Measurements from ENCODE around the gene ASCL2.

Gene ASCL2

GRCh38 chr11:2308713-2309112 is 38.3 kb upstream of the ASCL2 start:
- DNase-seq (ENCODE audit: low read depth): no peak

- no peak for DNase-seq (ENCODE audit: low read depth)
These were observed 37.3 kb upstream of the ASCL2 start for GRCh38 chr11:2307501-2308331.

- no peak for DNase-seq (ENCODE audit: low read depth)
These were observed 36.6 kb upstream of the ASCL2 start for GRCh38 chr11:2306877-2307500.

- DNase-seq (ENCODE audit: low read depth): no peak
These were observed 36.0 kb upstream of the ASCL2 start for GRCh38 chr11:2306452-2306823.

GRCh38 chr11:2305788-2306451 is 35.5 kb upstream of the ASCL2 start:
- no peak for DNase-seq (ENCODE audit: low read depth)

- DNase-seq (ENCODE audit: low read depth): peak; percentile 80
These were observed 34.9 kb upstream of the ASCL2 start for GRCh38 chr11:2305140-2305778.

GRCh38 chr11:2304506-2305139 is 34.2 kb upstream of the ASCL2 start:
- no peak for DNase-seq (ENCODE audit: low read depth)

GRCh38 chr11:2303627-2304505 is 33.5 kb upstream of the ASCL2 start:
- DNase-seq (ENCODE audit: low read depth): no peak

- DNase-seq (ENCODE audit: low read depth): no peak
These were observed 32.7 kb upstream of the ASCL2 start for GRCh38 chr11:2302896-2303626.

- no peak for DNase-seq (ENCODE audit: low read depth)
These were observed 32.0 kb upstream of the ASCL2 start for GRCh38 chr11:2302306-2302895.

GRCh38 chr11:2301631-2302305 is 31.4 kb upstream of the ASCL2 start, which contains the start of the genes C11orf21 and TSPAN32:
TSS of gene C11orf21 (minus strand) at chr11:2301918. CDS start at chr11:2301808, 110 bp downstream.
TSS of gene TSPAN32 (plus strand) at chr11:2302013. CDS start at chr11:2302150, 137 bp downstream.
- DNase-seq (ENCODE audit: low read depth): no peak

GRCh38 chr11:2300936-2301630 is 30.7 kb upstream of the ASCL2 start:
- no peak for DNase-seq (ENCODE audit: low read depth)

GRCh38 chr11:2300290-2300935 is 30.0 kb upstream of the ASCL2 start:
- DNase-seq (ENCODE audit: low read depth): no peak

- DNase-seq (ENCODE audit: low read depth): no peak
These were observed 29.4 kb upstream of the ASCL2 start for GRCh38 chr11:2299773-2300172.

GRCh38 chr11:2298795-2299761 is 28.7 kb upstream of the ASCL2 start:
- DNase-seq (ENCODE audit: low read depth): no peak

GRCh38 chr11:2298131-2298794 is 27.9 kb upstream of the ASCL2 start:
- DNase-seq (ENCODE audit: low read depth): no peak

Data from stimulated activated CD8-positive, alpha-beta memory T cell treated with anti-CD3 and anti-CD28 coated beads, Interleukin-15, amount 100 ng/mL, for 1 hour (primary cell).